GM12878 (cell line): ENCODE measurements around the gene ZNF672. TPM values are rescaled to one million over a fixed set of nuclear protein-coding genes. Genes with fewer than 3 reads are reported as not detected.
A peak's percentile ranks its signal among the peaks of the same experiment; 100 is the strongest.

Source experiments
- ATAC-seq: fragments of 200-7000 bp; cut with Tn5 transposase; 3 replicates; pipeline ENCODE4 v1.9.1; 2020; ENCODE audit warnings: mild to moderate bottlenecking, moderate library complexity
- BruUV-seq: library from RNA; stranded (reverse); fragments of 400-500 nt; replicated peaks from 2 replicates; lab custom pipeline; 2021; lab: Mats Ljungman, UMichigan
- CTCF ChIA-PET: fragments of 300-600 bp; sonication (Branson Sonifier 250); formaldehyde crosslinking; extraction: SDS; loops from one replicate; lab custom pipeline; 2021; ENCODE audit warnings: inconsistent platforms; lab: Yijun Ruan, JAX
- POLR2A ChIA-PET: fragments of 350-600 bp; formaldehyde crosslinking; extraction: SDS; loops from one replicate; lab custom pipeline; 2021; ENCODE audit warnings: inconsistent platforms; lab: Charles Lee
- RAD21 ChIA-PET: fragments of 300-600 bp; sonication (Branson Sonifier 250); formaldehyde crosslinking; loops from one replicate; lab custom pipeline; 2023; ENCODE audit warnings: antibody characterized with exemption; ENCODE audit not compliant: unreplicated experiment; lab: Charles Lee
- SMC1A ChIA-PET: fragments of 300-600 bp; sonication (Branson Sonifier 250); formaldehyde crosslinking; loops from one replicate; lab custom pipeline; 2023; ENCODE audit not compliant: unreplicated experiment, uncharacterized antibody; lab: Charles Lee
- DNase-seq: peaks from one replicate; pipeline ENCODE4 v3.0.0-alpha.2; 2011; ENCODE audit warnings: low read depth, low spot score
- FAIRE-seq: peaks from 3 replicates; lab custom pipeline; 2011; peaks lifted over from hg19 to GRCh38; lab: Jason Lieb, UNC
- H2AFZ ChIP-seq: 2 replicates; pipeline ENCODE4 v1.6.0; 2011; ENCODE audit warnings: low read depth, low read length, control low read depth; ENCODE audit not compliant: control insufficient read depth
- H3K27ac ChIP-seq: 2 replicates; pipeline ENCODE4 v1.5.1; 2011; ENCODE audit warnings: control low read depth; ENCODE audit not compliant: control insufficient read depth, insufficient read depth
- H3K27me3 ChIP-seq, 2 experiments: replicated peaks in 1 of 2; 2 replicates each; pipeline versions ENCODE4 v1.6.0 to v1.6.1; 2011; ENCODE audit warnings: low read length in 1 of 2; ENCODE audit not compliant: control insufficient read depth in 2 of 2, insufficient read depth in 2 of 2
- H3K36me3 ChIP-seq, 2 experiments: 2 replicates each; pipeline ENCODE4 v1.5.1; 2011; ENCODE audit warnings: low read length in 1 of 2; ENCODE audit not compliant: control insufficient read depth in 2 of 2, insufficient read depth in 2 of 2
- H3K4me1 ChIP-seq: 2 replicates; pipeline ENCODE4 v1.6.1; 2011; ENCODE audit warnings: mild to moderate bottlenecking, low read length, moderate library complexity, mixed read lengths; ENCODE audit not compliant: control insufficient read depth, insufficient read depth
- H3K4me2 ChIP-seq: 2 replicates; pipeline ENCODE4 v1.6.0; 2011; ENCODE audit warnings: control low read depth; ENCODE audit not compliant: control insufficient read depth, insufficient read depth
- H3K4me3 ChIP-seq: fragments of 200-600 bp; sonication (generic); 2 replicates; pipeline ENCODE4 v1.5.1; 2016
- H3K79me2 ChIP-seq: 2 replicates; pipeline ENCODE4 v1.6.0; 2011; ENCODE audit warnings: low read length; ENCODE audit not compliant: control insufficient read depth, insufficient read depth
- H3K9ac ChIP-seq: 2 replicates; pipeline ENCODE4 v1.8.0; 2011; ENCODE audit warnings: low read length, control low read depth, mixed read lengths; ENCODE audit not compliant: control insufficient read depth, insufficient read depth
- H3K9me3 ChIP-seq: replicated peaks from 3 replicates; pipeline ENCODE4 v1.5.1; 2011; ENCODE audit warnings: mild to moderate bottlenecking, low read length; ENCODE audit not compliant: control insufficient read depth, insufficient read depth
- H4K20me1 ChIP-seq: 2 replicates; pipeline ENCODE4 v1.6.0; 2011; ENCODE audit not compliant: control insufficient read depth, insufficient read depth
- ATF3 ChIP-seq: IDR thresholded peaks from 2 replicates; pipeline ENCODE4 v1.6.1; 2011; ENCODE audit warnings: low read depth, mild to moderate bottlenecking, low read length, moderate library complexity, borderline replicate concordance; ENCODE audit errors: extremely low read depth
- HDGF ChIP-seq: fragments of 450-650 bp; IDR thresholded peaks from 2 replicates; pipeline ENCODE4 v1.6.1; 2016; ENCODE audit warnings: antibody characterized with exemption
- HSF1 ChIP-seq: fragments of 150-350 bp; IDR thresholded peaks from 2 replicates; pipeline ENCODE4 v1.6.1; 2014; ENCODE audit warnings: mild to moderate bottlenecking, low read depth, low read length
- MYB ChIP-seq: fragments of 150-350 bp; IDR thresholded peaks from 2 replicates; pipeline ENCODE4 v1.6.1; 2014; ENCODE audit warnings: mild to moderate bottlenecking, low read depth, low read length, borderline replicate concordance
- NFYB ChIP-seq: IDR thresholded peaks from 2 replicates; pipeline ENCODE4 v1.6.1; 2011; ENCODE audit warnings: low read depth, mild to moderate bottlenecking, low read length, improper control_type of control experiment, moderate library complexity; ENCODE audit not compliant: insufficient read depth
- RBBP5 ChIP-seq: fragments of 200-600 bp; sonication (generic); conservative IDR thresholded peaks from 2 replicates; pipeline ENCODE4 v1.6.1; 2016
- RFX5 ChIP-seq: IDR thresholded peaks from 2 replicates; pipeline ENCODE4 v1.6.1; 2011; ENCODE audit warnings: low read depth, low read length, improper control_type of control experiment
- STAT3 ChIP-seq: IDR thresholded peaks from 2 replicates; pipeline ENCODE4 v1.6.1; 2011; ENCODE audit warnings: low read depth, low read length, improper control_type of control experiment
- TARDBP ChIP-seq: IDR thresholded peaks from 2 replicates; pipeline ENCODE4 v1.6.1; 2016; ENCODE audit warnings: borderline replicate concordance
- USF1 ChIP-seq: IDR thresholded peaks from 2 replicates; pipeline ENCODE4 v1.6.1; 2011; ENCODE audit warnings: borderline replicate concordance, low read depth, mild to moderate bottlenecking, moderate library complexity, mixed read lengths, low read length; ENCODE audit not compliant: insufficient read depth; ENCODE audit errors: extremely low read length
- ZBED1 ChIP-seq: IDR thresholded peaks from 2 replicates; pipeline ENCODE4 v1.6.1; 2016; ENCODE audit warnings: borderline replicate concordance
- WGBS: methylation state at CpG from one replicate; pipeline ENCODE4 v1.1.6; 2016; ENCODE audit warnings: low lambda C conversion rate; ENCODE audit not compliant: insufficient replicate concordance, insufficient coverage; ENCODE audit errors: missing lambda C conversion rate; 5-methylcytosine and 5-hydroxymethylcytosine counted together
- in situ Hi-C: fragments of 300-500 bp; cut with MboI; formaldehyde crosslinking; loops from 9 replicates; pipeline ENCODE4 v1.14.3; 2018; ENCODE audit warnings: mixed read lengths
- intact Hi-C: fragments of 100-400 bp; cut with micrococcal nuclease; formaldehyde crosslinking; loops from one replicate; pipeline ENCODE4 v1.14.2; 2022; ENCODE audit not compliant: unreplicated experiment
- polyA plus RNA-seq, 11 experiments: library from polyadenylated mRNA; depleted of rRNA in 4 of 11; unstranded in 6 of 11; stranded (reverse) in 5 of 11; fragments of >200 nt; fragmentation: Nextera tagmentation in 4 of 11; fragmentation: Illumina TruSeq in 1 of 11; extraction: Ambion mirVana in 4 of 11; extraction: Trizol in 1 of 11; gene quantifications; 1 replicate in 1 of 11; 2 replicates in 10 of 11; pipeline versions ENCODE4 v1.2.1 to v1.2.3, GENCODE V29; 2011 to 2016; ENCODE audit warnings: inconsistent platforms in 2 of 11, missing spikeins in 2 of 11, low read depth in 1 of 11
- total RNA-seq, 4 experiments: library from RNA; depleted of rRNA in 3 of 4; stranded (reverse); fragments of >200 nt in 3 of 4; fragmentation: Illumina TruSeq in 1 of 4; extraction: Trizol in 1 of 4; gene quantifications; 2 replicates each; pipeline versions ENCODE4 v1.2.1 to v1.2.3, GENCODE V29; 2013 to 2021

Gene ZNF672
- total and polyA plus RNA-seq, 10 of the 15 experiments (the other 5 are each of a cell fraction or from before 2014, with no cell fraction given): 2.9 to 51.3 (median 39.8) TPM

GRCh38 chr1:248821101-248821500, 16.9 kb upstream of the ZNF672 start (continued):
- TF ChIP-seq TARDBP (no peak), MYB (no peak), USF1 (no peak), HSF1 (no peak)

GRCh38 chr1:248821641-248822040, 16.4 kb upstream of the ZNF672 start:
- H3K4me1 ChIP-seq: peaks cover 22% of the 10 kb centered on the region
- SMC1A ChIA-PET: interaction anchor here (0.9 to 5.5 kb wide), 8 partner anchors 11 to 578 kb away, joined by 3 to 36 read pairs (median 4); no protein-coding TSS in a partner anchor
- CTCF ChIA-PET: interaction anchor here (0.9 to 2.2 kb wide), 8 partner anchors 15 to 578 kb away, joined by 3 to 11 read pairs (median 4); partner anchors contain the start of genes ZNF672 and ZNF692
- no peaks in the 10 kb centered on the region for H3K27me3 ChIP-seq
- H3K9me3 ChIP-seq: no peaks in the 10 kb centered on the region
- peak overlapping the region; percentile 7 for H3K27ac ChIP-seq
- intact Hi-C loops (loop anchor here (5.0 kb wide), 1 partner anchor 579 kb away; no protein-coding TSS in a partner anchor), in situ Hi-C loops (no loop called here)
- no TSS peak for BruUV-seq
- TF ChIP-seq RFX5: no peak
- TF ChIP-seq STAT3: no peak
- TF ChIP-seq RBBP5: no peak
- TF ChIP-seq ZBED1: no peak
- TF ChIP-seq NFYB: no peak
- TF ChIP-seq ATF3: no peak
- no peak for TF ChIP-seq HDGF
- peak overlapping the region; percentile 97 for H3K4me2 ChIP-seq
- 0 out of 2 replicates have a peak overlapping the region, but pooled peaks have one; percentile 10 for H3K9ac ChIP-seq
- FAIRE-seq: no peak
- RAD21 ChIA-PET: interaction anchor here (1.3 to 2.0 kb wide), 4 partner anchors 16 to 125 kb away, joined by 3 to 14 read pairs (median 6); partner anchors contain the start of gene ZNF672
- peaks cover 2 to 20% of the 10 kb centered on the region in 2 experiments for H3K36me3 ChIP-seq
- no peak overlapping the region for H2AFZ ChIP-seq
- POLR2A ChIA-PET: interaction anchor here (2.2 kb wide), 2 partner anchors 17 kb away, joined by 8 to 17 read pairs; partner anchors contain the start of gene ZNF672
- WGBS: 98% methylated on average over 7 of the region's 7 CpGs
- H4K20me1 ChIP-seq: no peaks in the 10 kb centered on the region; the same call in 1 of the 2 replicates
- no peak for ATAC-seq
- H3K79me2 ChIP-seq: peaks cover 43% of the 10 kb centered on the region
- DNase-seq: no peak
- H3K4me3 ChIP-seq: peak overlapping the region; percentile 67; the same call in 1 of the 2 replicates
